ENCODE data around the gene PSAT1.

GRCh38 chr9:78261403-78262001, 35.4 kb upstream of the PSAT1 start:
- TF ChIP-seq CTCF (IDR thresholded peaks at IDR 0.05; ENCODE audit: poor library complexity) = peak; percentile 71
- TF ChIP-seq EZH2 (IDR thresholded peaks at IDR 0.05; ENCODE audit: borderline replicate concordance) = no peak
- no peak for TF ChIP-seq EZH2phosphoT487 (IDR thresholded peaks at IDR 0.05; ENCODE audit: low read depth, severe bottlenecking, unreplicated experiment)

All from hepatocyte (in vitro differentiated cells).